ENCODE measurements around the gene ADGRL3. TPM values are rescaled to one million over a fixed set of nuclear protein-coding genes. Genes with fewer than 3 reads are reported as not detected.
"Not testable (repeated sequence)": the region's sequence is repeated elsewhere in the genome, so short reads cannot be mapped to it uniquely, and the experiment has no call there.

The ADGRL3 gene
- total and polyA plus RNA-seq, 7 donors: under 0.01 to 11.9 (median 5.4) TPM

- peak overlapping the region; percentile 37 to 55 (median 50) for H3K4me3 ChIP-seq
- no peaks in the 10 kb centered on the region for H3K9me3 ChIP-seq
- H3K4me1 ChIP-seq: peaks cover 0 to 34% (median 25%) of the 10 kb centered on the region in 4 donors
- TF ChIP-seq POLR2A (IDR thresholded peaks at IDR 0.05) (no peak), CTCF (IDR thresholded peaks at IDR 0.05) (no peak), POLR2AphosphoS5 (IDR thresholded peaks at IDR 0.05) (no peak), EP300 (IDR thresholded peaks at IDR 0.05) (no peak)
- intact Hi-C loops (cut with DNase I): no loop called here
- peaks cover 17 to 54% (median 22%) of the 10 kb centered on the region in 3 donors for H3K27me3 ChIP-seq
- DNase-seq: no peak
- peak overlapping the region in 1 of 4 donors; percentile 41 for H3K27ac ChIP-seq
- 23 to 30% methylated on average over 3 of the region's 3 CpGs for WGBS, 2 donors
- H3K36me3 ChIP-seq: no peaks in the 10 kb centered on the region
Measured at GRCh38 chr4:61203436-61203790, 3.3 kb downstream of the ADGRL3 start.

DNA sequence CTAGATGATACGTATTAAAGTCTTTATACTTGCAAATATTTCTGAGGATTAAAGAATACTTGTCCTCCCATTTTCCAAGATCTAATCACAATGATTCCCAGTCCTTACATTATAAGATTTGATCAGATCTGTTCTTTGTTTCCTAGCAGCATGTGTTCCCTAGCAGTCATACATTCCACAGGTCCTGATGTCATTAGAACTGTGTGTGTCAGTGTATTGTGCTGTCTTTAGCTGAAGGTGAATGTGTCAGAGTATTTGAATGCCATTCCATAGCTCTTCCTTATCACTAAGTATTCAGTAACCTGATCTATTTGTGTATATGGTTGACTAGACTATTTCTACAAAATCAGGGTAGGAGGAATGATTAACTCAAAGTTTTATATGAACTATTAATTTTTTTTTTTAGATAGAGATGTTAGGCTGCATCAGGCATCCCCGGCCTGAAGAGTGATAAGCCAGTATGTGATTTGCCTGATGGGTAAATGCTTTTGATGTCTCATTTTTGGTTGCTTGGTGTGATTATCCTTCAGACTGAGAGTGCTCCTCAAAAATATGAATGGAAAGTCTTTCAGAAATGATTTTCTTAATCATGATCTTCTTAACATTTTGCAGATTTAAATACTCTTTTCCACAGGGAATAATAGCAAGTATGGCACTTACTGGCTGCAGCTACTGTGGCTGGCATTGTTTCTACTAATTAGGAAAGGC, 4.4 kb downstream of the ADGRL3 start:
- no peaks in the 10 kb centered on the region for H3K36me3 ChIP-seq
- TF ChIP-seq POLR2A (IDR thresholded peaks at IDR 0.05) (no peak), EP300 (IDR thresholded peaks at IDR 0.05) (no peak), CTCF (IDR thresholded peaks at IDR 0.05) (no peak), POLR2AphosphoS5 (IDR thresholded peaks at IDR 0.05) (no peak)
- H3K9me3 ChIP-seq: no peaks in the 10 kb centered on the region
- no peak for DNase-seq
- peaks cover 13 to 52% (median 22%) of the 10 kb centered on the region in 3 donors for H3K27me3 ChIP-seq
- WGBS, 2 donors: 75 to 79% methylated on average over 2 of the region's 2 CpGs
- H3K4me1 ChIP-seq: peaks cover 0 to 34% (median 25%) of the 10 kb centered on the region in 4 donors
- intact Hi-C loops (cut with DNase I): no loop called here
- no peak overlapping the region for H3K4me3 ChIP-seq
- no peak overlapping the region for H3K27ac ChIP-seq

DNA sequence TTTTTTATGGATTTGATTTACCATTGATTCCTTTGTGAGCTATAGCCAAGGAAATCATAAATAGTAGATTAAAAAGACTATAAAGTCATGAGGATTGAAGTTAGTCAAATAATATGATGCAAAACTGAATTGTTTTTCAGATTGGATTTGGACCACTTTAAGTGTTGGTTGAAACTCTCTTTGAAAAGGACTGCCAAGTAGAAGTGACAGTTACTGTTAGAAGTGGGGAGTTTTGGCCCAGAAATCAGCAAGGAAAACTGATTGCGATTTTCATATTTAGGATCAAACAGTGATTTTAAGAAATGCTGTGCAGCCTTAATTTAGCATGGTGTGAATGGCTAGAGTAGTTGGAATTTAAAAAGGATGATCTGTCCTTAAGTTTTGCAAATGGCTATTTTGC, 4.9 kb downstream of the ADGRL3 start:
- TF ChIP-seq CTCF (IDR thresholded peaks at IDR 0.05) (no peak), POLR2A (IDR thresholded peaks at IDR 0.05) (no peak), EP300 (IDR thresholded peaks at IDR 0.05) (no peak), POLR2AphosphoS5 (IDR thresholded peaks at IDR 0.05) (no peak)
- Histone ChIP-seq H3K9me3 (no peaks in the 10 kb centered on the region), H3K36me3 (no peaks in the 10 kb centered on the region), H3K27me3 (peaks cover 7 to 47% (median 17%) of the 10 kb centered on the region in 3 donors), H3K4me3 (no peak overlapping the region), H3K4me1 (peaks cover 0 to 31% (median 23%) of the 10 kb centered on the region in 4 donors), H3K27ac (no peak overlapping the region)
- DNase-seq: no peak
- WGBS, 2 donors: 87 to 88% methylated on average over 1 of the region's 1 CpG
- intact Hi-C loops (cut with DNase I): no loop called here

GRCh38 chr4:61207156-61207555, 7.0 kb downstream of the ADGRL3 start:
- H3K27ac ChIP-seq; H3K9me3 ChIP-seq; intact Hi-C loops (cut with DNase I); DNase-seq; H3K4me3 ChIP-seq; H3K36me3 ChIP-seq: not testable (repeated sequence)
- peaks cover 3 to 26% (median 3%) of the 10 kb centered on the region in 3 donors for H3K27me3 ChIP-seq
- peaks cover 0 to 11% (median 5%) of the 10 kb centered on the region in 4 donors for H3K4me1 ChIP-seq

- Histone ChIP-seq H3K36me3 (no peaks in the 10 kb centered on the region), H3K27me3 (no peaks in the 10 kb centered on the region), H3K27ac (no peak overlapping the region), H3K4me1 (no peaks in the 10 kb centered on the region), H3K4me3 (no peak overlapping the region), H3K9me3 (no peaks in the 10 kb centered on the region)
- WGBS, 2 donors: 18 to 70% methylated on average over 6 of the region's 6 CpGs
- no peak for DNase-seq
- intact Hi-C loops (cut with DNase I): no loop called here
- TF ChIP-seq CTCF (IDR thresholded peaks at IDR 0.05): no peak
- TF ChIP-seq POLR2AphosphoS5 (IDR thresholded peaks at IDR 0.05): no peak
- no peak for TF ChIP-seq POLR2A (IDR thresholded peaks at IDR 0.05)
- TF ChIP-seq EP300 (IDR thresholded peaks at IDR 0.05): no peak
Measured at GRCh38 chr4:61210186-61210939, 10.2 kb downstream of the ADGRL3 start.
